GM12878 (cell line): ENCODE data around the gene SSBP4. TPM values are rescaled to one million over a fixed set of nuclear protein-coding genes. Genes with fewer than 3 reads are reported as not detected.
A peak's percentile ranks its signal among the peaks of the same experiment; 100 is the strongest.

Source experiments
- BHLHE40 ChIP-seq, 2 experiments: fragments of 450-650 bp in 1 of 2; IDR thresholded peaks; 2 replicates each; pipeline ENCODE4 v1.6.1; 2011 to 2017; ENCODE audit warnings: low read depth in 2 of 2, borderline replicate concordance in 1 of 2, improper control_type of control experiment in 1 of 2, low read length in 1 of 2, mild to moderate bottlenecking in 1 of 2
- CBFB ChIP-seq: IDR thresholded peaks from 2 replicates; pipeline ENCODE4 v1.6.1; 2016; ENCODE audit warnings: antibody characterized with exemption, low read depth
- CBX5 ChIP-seq: sonication (generic); IDR thresholded peaks from 2 replicates; pipeline ENCODE4 v1.6.1; 2016; ENCODE audit warnings: low read depth, moderate library complexity, mild to moderate bottlenecking, inconsistent platforms
- CHD2 ChIP-seq: IDR thresholded peaks from 2 replicates; pipeline ENCODE4 v1.6.1; 2011; ENCODE audit warnings: low read depth, low read length, improper control_type of control experiment, borderline replicate concordance
- CUX1 ChIP-seq: IDR thresholded peaks from 2 replicates; pipeline ENCODE4 v1.6.1; 2012; ENCODE audit warnings: improper control_type of control experiment, low read depth, low read length; ENCODE audit not compliant: insufficient replicate concordance
- EED ChIP-seq: sonication (generic); IDR thresholded peaks from 2 replicates; pipeline ENCODE4 v1.6.1; 2016; ENCODE audit warnings: antibody characterized with exemption, low read depth
- EP300 ChIP-seq, 2 experiments: fragments of 150-350 bp in 1 of 2; IDR thresholded peaks; 2 replicates each; pipeline ENCODE4 v1.6.1; 2011 to 2012; ENCODE audit warnings: low read depth in 2 of 2, low read length in 2 of 2, borderline replicate concordance in 1 of 2, improper control_type of control experiment in 1 of 2, inconsistent platforms in 1 of 2; ENCODE audit not compliant: control insufficient read depth in 1 of 2
- EZH2 ChIP-seq: IDR thresholded peaks from 2 replicates; pipeline ENCODE4 v1.6.1; 2012; ENCODE audit warnings: low read depth, mild to moderate bottlenecking, control low read depth, inconsistent platforms, low read length, borderline replicate concordance; ENCODE audit not compliant: control insufficient read depth
- IKZF1 ChIP-seq: fragments of 450-650 bp; conservative IDR thresholded peaks from 2 replicates; pipeline ENCODE4 v1.6.1; 2017; ENCODE audit warnings: antibody characterized with exemption, mild to moderate bottlenecking
- IKZF2 ChIP-seq, 2 experiments: fragments of 450-650 bp; IDR thresholded peaks; 2 replicates each; pipeline ENCODE4 v1.6.1; 2017; ENCODE audit warnings: mild to moderate bottlenecking in 2 of 2, moderate library complexity in 2 of 2
- IRF5 ChIP-seq: fragments of 450-650 bp; IDR thresholded peaks from 2 replicates; pipeline ENCODE4 v1.6.1; 2017; ENCODE audit warnings: borderline replicate concordance
- MAX ChIP-seq: IDR thresholded peaks from 2 replicates; pipeline ENCODE4 v1.6.1; 2012; ENCODE audit warnings: low read depth, low read length, improper control_type of control experiment
- NRF1 ChIP-seq: conservative IDR thresholded peaks from 2 replicates; pipeline ENCODE4 v1.6.1; 2011; ENCODE audit warnings: mild to moderate bottlenecking, low read depth, low read length, improper control_type of control experiment
- POLR2AphosphoS2 ChIP-seq: IDR thresholded peaks from 2 replicates; pipeline ENCODE4 v1.6.1; 2011; ENCODE audit warnings: low read depth, mild to moderate bottlenecking, low read length, improper control_type of control experiment, moderate library complexity
- SRF ChIP-seq, 2 experiments: IDR thresholded peaks; 2 replicates each; pipeline ENCODE4 v1.6.1; 2011; ENCODE audit warnings: low read depth in 2 of 2, low read length in 2 of 2, mild to moderate bottlenecking in 1 of 2, moderate library complexity in 1 of 2
- TCF3 ChIP-seq: IDR thresholded peaks from 2 replicates; pipeline ENCODE4 v1.6.1; 2012; ENCODE audit warnings: low read depth, mild to moderate bottlenecking, low read length, borderline replicate concordance; ENCODE audit not compliant: insufficient read depth
- WRNIP1 ChIP-seq: IDR thresholded peaks from 2 replicates; pipeline ENCODE4 v1.6.1; 2011; ENCODE audit warnings: low read depth, low read length, improper control_type of control experiment, borderline replicate concordance
- ZBTB4 ChIP-seq: fragments of 450-650 bp; formaldehyde crosslinking; IDR thresholded peaks from 2 replicates; pipeline ENCODE4 v1.4.0; 2022; ENCODE audit warnings: mild to moderate bottlenecking, moderate library complexity
- polyA plus RNA-seq, 11 experiments: library from polyadenylated mRNA; depleted of rRNA in 4 of 11; unstranded in 6 of 11; stranded (reverse) in 5 of 11; fragments of >200 nt; fragmentation: Nextera tagmentation in 4 of 11; fragmentation: Illumina TruSeq in 1 of 11; extraction: Ambion mirVana in 4 of 11; extraction: Trizol in 1 of 11; gene quantifications; 1 replicate in 1 of 11; 2 replicates in 10 of 11; pipeline versions ENCODE4 v1.2.1 to v1.2.3, GENCODE V29; 2011 to 2016; ENCODE audit warnings: inconsistent platforms in 2 of 11, missing spikeins in 2 of 11, low read depth in 1 of 11
- total RNA-seq, 4 experiments: library from RNA; depleted of rRNA in 3 of 4; stranded (reverse); fragments of >200 nt in 3 of 4; fragmentation: Illumina TruSeq in 1 of 4; extraction: Trizol in 1 of 4; gene quantifications; 2 replicates each; pipeline versions ENCODE4 v1.2.1 to v1.2.3, GENCODE V29; 2013 to 2021

Gene SSBP4
- total and polyA plus RNA-seq, 10 of the 15 experiments (the other 5 are each of a cell fraction or from before 2014, with no cell fraction given) = 0.37 to 150 (median 38.9) TPM

GRCh38 chr19:18416778-18417249 is 2.4 kb upstream of the SSBP4 start (continued):
- TF ChIP-seq EED (no peak), MAX (peak; percentile 19; the same call in 1 of the 2 replicates), IKZF2 (IDR thresholded peaks at IDR 0.05) (peak; percentile 10 to 52; a peak in 2 of 4 replicates), POLR2AphosphoS2 (no peak), EZH2 (no peak), CBFB (no peak), CUX1 (no peak), ZBTB4 (CRISPR knock-in tag) (no peak), TCF3 (no peak), EP300 (IDR thresholded peaks at IDR 0.05; ENCODE audit: borderline replicate concordance in 1 of 2, control insufficient read depth in 1 of 2, low read depth in 2 of 2, low read length in 2 of 2) (peak in 1 of 2 experiments; percentile 34; a peak in 1 of 4 replicates), WRNIP1 (no peak), NRF1 (no peak), SRF (IDR thresholded peaks at IDR 0.05; ENCODE audit: low read depth in 2 of 2, low read length in 2 of 2) (no peak), BHLHE40 (IDR thresholded peaks at IDR 0.05; ENCODE audit: borderline replicate concordance in 1 of 2, low read depth in 2 of 2, low read length in 1 of 2) (peak; percentile 42 to 55; a peak in 2 of 4 replicates), IRF5 (no peak), CBX5 (no peak), IKZF1 (peak; percentile 71), CHD2 (peak; percentile 58)
